ENCODE data around the gene QRICH1. TPM values are rescaled to one million over a fixed set of nuclear protein-coding genes. Genes with fewer than 3 reads are reported as not detected.

Gene QRICH1
- total and polyA plus RNA-seq, 10 of the 15 experiments (the other 5 are each of a cell fraction or from before 2014, with no cell fraction given) = 22.2 to 116 (median 81.4) TPM

- TF ChIP-seq, protein P1, sequence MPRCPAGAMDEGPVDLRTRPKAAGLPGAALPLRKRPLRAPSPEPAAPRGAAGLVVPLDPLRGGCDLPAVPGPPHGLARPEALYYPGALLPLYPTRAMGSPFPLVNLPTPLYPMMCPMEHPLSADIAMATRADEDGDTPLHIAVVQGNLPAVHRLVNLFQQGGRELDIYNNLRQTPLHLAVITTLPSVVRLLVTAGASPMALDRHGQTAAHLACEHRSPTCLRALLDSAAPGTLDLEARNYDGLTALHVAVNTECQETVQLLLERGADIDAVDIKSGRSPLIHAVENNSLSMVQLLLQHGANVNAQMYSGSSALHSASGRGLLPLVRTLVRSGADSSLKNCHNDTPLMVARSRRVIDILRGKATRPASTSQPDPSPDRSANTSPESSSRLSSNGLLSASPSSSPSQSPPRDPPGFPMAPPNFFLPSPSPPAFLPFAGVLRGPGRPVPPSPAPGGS (IDR thresholded peaks at IDR 0.05; ENCODE audit: borderline replicate concordance, insufficient read depth, low read depth, low read length, poor library complexity, severe bottlenecking) = no peak
- TF ChIP-seq ETV6 (conservative IDR thresholded peaks at IDR 0.05 in 1 of 2, IDR thresholded peaks at IDR 0.05 in 1 of 2; ENCODE audit: borderline replicate concordance in 1 of 2, low read depth in 1 of 2) = no peak
- TF ChIP-seq NR2C1 (IDR thresholded peaks at IDR 0.05) = no peak
- TF ChIP-seq, protein P2, sequence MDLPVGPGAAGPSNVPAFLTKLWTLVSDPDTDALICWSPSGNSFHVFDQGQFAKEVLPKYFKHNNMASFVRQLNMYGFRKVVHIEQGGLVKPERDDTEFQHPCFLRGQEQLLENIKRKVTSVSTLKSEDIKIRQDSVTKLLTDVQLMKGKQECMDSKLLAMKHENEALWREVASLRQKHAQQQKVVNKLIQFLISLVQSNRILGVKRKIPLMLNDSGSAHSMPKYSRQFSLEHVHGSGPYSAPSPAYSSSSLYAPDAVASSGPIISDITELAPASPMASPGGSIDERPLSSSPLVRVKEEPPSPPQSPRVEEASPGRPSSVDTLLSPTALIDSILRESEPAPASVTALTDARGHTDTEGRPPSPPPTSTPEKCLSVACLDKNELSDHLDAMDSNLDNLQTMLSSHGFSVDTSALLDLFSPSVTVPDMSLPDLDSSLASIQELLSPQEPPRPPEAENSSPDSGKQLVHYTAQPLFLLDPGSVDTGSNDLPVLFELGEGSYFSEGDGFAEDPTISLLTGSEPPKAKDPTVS (IDR thresholded peaks at IDR 0.05; ENCODE audit: low read depth, low read length) = no peak
- no peak for TF ChIP-seq NFXL1 (IDR thresholded peaks at IDR 0.05; ENCODE audit: borderline replicate concordance)
- TF ChIP-seq NFYA (IDR thresholded peaks at IDR 0.05; ENCODE audit: borderline replicate concordance, low read depth, low read length) = no peak
- TF ChIP-seq HCFC1 (IDR thresholded peaks at IDR 0.05; ENCODE audit: low read length) = no peak
Measured at GRCh38 chr3:49132437-49133225, 38.8 kb upstream of the QRICH1 start, which contains the start of gene LAMB2 (continued).

GRCh38 chr3:49132073-49132436, 38.2 kb upstream of the QRICH1 start:
- ChIA-PET CTCF (interaction anchor here (0.6 to 1.0 kb wide), 2 partner anchors 144 to 298 kb away, joined by 3 to 8 read pairs; no protein-coding TSS in a partner anchor), SMC1A (ENCODE audit: uncharacterized antibody, unreplicated experiment) (no interaction called here), RAD21 (ENCODE audit: unreplicated experiment) (no interaction called here), POLR2A (no interaction called here)
- DNase-seq (ENCODE audit: low read depth, low spot score) = no peak
- Histone ChIP-seq H3K27me3 (replicated peaks in 1 of 2; ENCODE audit: control insufficient read depth in 2 of 2, insufficient read depth in 2 of 2, low read length in 1 of 2) (peaks cover 3 to 4% of the 10 kb centered on the region in 2 experiments; a peak in 2 of 4 replicates), H3K4me2 (ENCODE audit: control insufficient read depth, insufficient read depth) (no peak overlapping the region), H3K9me3 (replicated peaks; ENCODE audit: control insufficient read depth, insufficient read depth, low read length) (no peaks in the 10 kb centered on the region), H3K36me3 (ENCODE audit: control insufficient read depth in 2 of 2, insufficient read depth in 2 of 2, low read length in 1 of 2) (no peaks in the 10 kb centered on the region), H3K27ac (ENCODE audit: control insufficient read depth, insufficient read depth) (no peak overlapping the region), H3K4me3 (no peak overlapping the region), H3K9ac (ENCODE audit: control insufficient read depth, insufficient read depth, low read length) (no peak overlapping the region), H4K20me1 (ENCODE audit: control insufficient read depth, insufficient read depth) (no peaks in the 10 kb centered on the region), H3K79me2 (ENCODE audit: control insufficient read depth, insufficient read depth, low read length) (no peaks in the 10 kb centered on the region), H3K4me1 (ENCODE audit: control insufficient read depth, insufficient read depth, low read length) (no peaks in the 10 kb centered on the region), H2AFZ (ENCODE audit: control insufficient read depth, low read depth, low read length) (no peak overlapping the region)
- WGBS (ENCODE audit: insufficient coverage, insufficient replicate concordance, low lambda C conversion rate, missing lambda C conversion rate) = 62% methylated on average over 9 of the region's 9 CpGs
- ATAC-seq = no peak
- no TSS peak for BruUV-seq (replicated peaks)
- in situ Hi-C loops (cut with MboI) = no loop called here
- FAIRE-seq = no peak
- intact Hi-C loops (cut with micrococcal nuclease; ENCODE audit: unreplicated experiment) = no loop called here
- TF ChIP-seq TBL1XR1 (IDR thresholded peaks at IDR 0.05; ENCODE audit: low read depth, low read length) (no peak), TCF12 (IDR thresholded peaks at IDR 0.05; ENCODE audit: low read depth, low read length) (no peak)
